ENCODE data around the gene PDE11A. TPM values are rescaled to one million over a fixed set of nuclear protein-coding genes. Genes with fewer than 3 reads are reported as not detected.
"Not testable (repeated sequence)": the region's sequence is repeated elsewhere in the genome, so short reads cannot be mapped to it uniquely, and the experiment has no call there.

The PDE11A gene
- polyA plus RNA-seq, 3 donors, result 5.5 to 7.6 (median 6.9) TPM

- DNase-seq (ENCODE audit: low read depth in 3 of 3, low spot score in 2 of 3), result no peak
Measured at GRCh38 chr2:177887722-177888121, 184.9 kb downstream of the PDE11A start.

- no peak for DNase-seq (ENCODE audit: low read depth in 3 of 3, low spot score in 2 of 3)
Measured at GRCh38 chr2:177886824-177887223, 185.8 kb downstream of the PDE11A start.

GRCh38 chr2:177885828-177886466 is 186.6 kb downstream of the PDE11A start:
- DNase-seq (ENCODE audit: low read depth in 3 of 3, low spot score in 2 of 3), result no peak

- no peak for DNase-seq (ENCODE audit: low read depth in 3 of 3, low spot score in 2 of 3)
Measured at GRCh38 chr2:177883177-177883576, 189.4 kb downstream of the PDE11A start.

- no peak for DNase-seq (ENCODE audit: low read depth in 3 of 3, low spot score in 2 of 3)
Measured at GRCh38 chr2:177882501-177882900, 190.1 kb downstream of the PDE11A start.

- DNase-seq (ENCODE audit: low read depth in 3 of 3, low spot score in 2 of 3), result no peak
Measured at GRCh38 chr2:177881921-177882320, 190.7 kb downstream of the PDE11A start.

- no peak for DNase-seq (ENCODE audit: low read depth in 3 of 3, low spot score in 2 of 3)
Measured at GRCh38 chr2:177881008-177881747, 191.4 kb downstream of the PDE11A start.

- DNase-seq (ENCODE audit: low read depth in 3 of 3, low spot score in 2 of 3), result no peak
Measured at GRCh38 chr2:177880285-177880684, 192.3 kb downstream of the PDE11A start.

GRCh38 chr2:177876950-177877349 is 195.6 kb downstream of the PDE11A start:
- DNase-seq (ENCODE audit: low read depth in 3 of 3, low spot score in 2 of 3), result no peak

GRCh38 chr2:177874686-177875085 is 197.9 kb downstream of the PDE11A start:
- no peak for DNase-seq (ENCODE audit: low read depth in 3 of 3, low spot score in 2 of 3)

GRCh38 chr2:177873915-177874314 is 198.7 kb downstream of the PDE11A start:
- DNase-seq (ENCODE audit: low read depth in 3 of 3, low spot score in 2 of 3), result no peak

- no peak for DNase-seq (ENCODE audit: low read depth in 3 of 3, low spot score in 2 of 3)
Measured at GRCh38 chr2:177872286-177872685, 200.3 kb downstream of the PDE11A start.

- DNase-seq (ENCODE audit: low read depth in 3 of 3, low spot score in 2 of 3), result no peak
Measured at GRCh38 chr2:177869912-177870311, 202.7 kb downstream of the PDE11A start.

GRCh38 chr2:177869209-177869608 is 203.4 kb downstream of the PDE11A start:
- DNase-seq (ENCODE audit: low read depth in 3 of 3, low spot score in 2 of 3), result no peak

GRCh38 chr2:177868806-177869205 is 203.8 kb downstream of the PDE11A start:
- DNase-seq (ENCODE audit: low read depth in 3 of 3, low spot score in 2 of 3), result no peak

GRCh38 chr2:177857538-177857937 is 215.0 kb downstream of the PDE11A start:
- DNase-seq (ENCODE audit: low read depth in 3 of 3, low spot score in 2 of 3), result no peak

- DNase-seq (ENCODE audit: low read depth in 3 of 3, low spot score in 2 of 3), result no peak
Measured at GRCh38 chr2:177852389-177852788, 220.2 kb downstream of the PDE11A start.

- DNase-seq (ENCODE audit: low read depth in 3 of 3, low spot score in 2 of 3), result no peak
Measured at GRCh38 chr2:177843188-177843587, 229.4 kb downstream of the PDE11A start.

- DNase-seq (ENCODE audit: low read depth in 3 of 3, low spot score in 2 of 3), result no peak
Measured at GRCh38 chr2:177842243-177842642, 230.3 kb downstream of the PDE11A start.

- not testable (repeated sequence) for DNase-seq (ENCODE audit: low read depth in 3 of 3, low spot score in 2 of 3)
Measured at GRCh38 chr2:177835418-177836204, 237.0 kb downstream of the PDE11A start.

GRCh38 chr2:177832611-177833433 is 239.8 kb downstream of the PDE11A start:
- no peak for DNase-seq (ENCODE audit: low read depth in 3 of 3, low spot score in 2 of 3)
